ENCODE results near the gene ACADL.
A peak's percentile ranks its signal among the peaks of the same experiment; 100 is the strongest.
"Not testable (repeated sequence)": the region's sequence is repeated elsewhere in the genome, so short reads cannot be mapped to it uniquely, and the experiment has no call there.

Gene ACADL

GRCh38 chr2:210181033-210181605 is 44.1 kb downstream of the ACADL start:
- not testable (repeated sequence) for H3K4me3 ChIP-seq (ENCODE audit: low read length); H3K9me3 ChIP-seq (ENCODE audit: insufficient read depth, low read depth, low read length); H3K27me3 ChIP-seq (ENCODE audit: insufficient read depth, low read length); H3K36me3 ChIP-seq (ENCODE audit: insufficient read depth, low read length)
- Histone ChIP-seq H3K27ac (ENCODE audit: low read depth, low read length) (peak overlapping the region; percentile 74), H3K4me1 (ENCODE audit: insufficient read depth, low read length) (peaks cover 42% of the 10 kb centered on the region), H3K9ac (ENCODE audit: low read depth, low read length) (0 out of 2 replicates have a peak overlapping the region, but pooled peaks have one; percentile 46)
- 65% methylated on average over 3 of the region's 3 CpGs for WGBS

- H3K27ac ChIP-seq (ENCODE audit: low read depth, low read length) = no peak overlapping the region
- H3K4me3 ChIP-seq (ENCODE audit: low read length) = no peak overlapping the region
- no peaks in the 10 kb centered on the region for H3K36me3 ChIP-seq (ENCODE audit: insufficient read depth, low read length)
- H3K27me3 ChIP-seq (ENCODE audit: insufficient read depth, low read length) = no peaks in the 10 kb centered on the region
- 97% methylated on average over 1 of the region's 1 CpG for WGBS
- peaks cover 42% of the 10 kb centered on the region for H3K4me1 ChIP-seq (ENCODE audit: insufficient read depth, low read length)
- no peak overlapping the region for H3K9ac ChIP-seq (ENCODE audit: low read depth, low read length)
- peaks cover 4% of the 10 kb centered on the region for H3K9me3 ChIP-seq (ENCODE audit: insufficient read depth, low read depth, low read length)
Measured at GRCh38 chr2:210180477-210180876, 44.8 kb downstream of the ACADL start.

GRCh38 chr2:210179351-210179990 is 45.8 kb downstream of the ACADL start:
- Histone ChIP-seq H3K27me3 (ENCODE audit: insufficient read depth, low read length) (no peaks in the 10 kb centered on the region), H3K36me3 (ENCODE audit: insufficient read depth, low read length) (no peaks in the 10 kb centered on the region), H3K9ac (ENCODE audit: low read depth, low read length) (no peak overlapping the region), H3K4me3 (ENCODE audit: low read length) (no peak overlapping the region), H3K4me1 (ENCODE audit: insufficient read depth, low read length) (peaks cover 42% of the 10 kb centered on the region), H3K9me3 (ENCODE audit: insufficient read depth, low read depth, low read length) (peaks cover 4% of the 10 kb centered on the region), H3K27ac (ENCODE audit: low read depth, low read length) (no peak overlapping the region)

GRCh38 chr2:210177769-210178168 is 47.5 kb downstream of the ACADL start:
- no peaks in the 10 kb centered on the region for H3K36me3 ChIP-seq (ENCODE audit: insufficient read depth, low read length)
- 0 out of 2 replicates have a peak overlapping the region, but pooled peaks have one; percentile 10 for H3K9ac ChIP-seq (ENCODE audit: low read depth, low read length)
- no peaks in the 10 kb centered on the region for H3K27me3 ChIP-seq (ENCODE audit: insufficient read depth, low read length)
- WGBS = 60% methylated on average over 1 of the region's 1 CpG
- peaks cover 45% of the 10 kb centered on the region for H3K4me1 ChIP-seq (ENCODE audit: insufficient read depth, low read length)
- peak overlapping the region; percentile 83 for H3K27ac ChIP-seq (ENCODE audit: low read depth, low read length)
- no peaks in the 10 kb centered on the region for H3K9me3 ChIP-seq (ENCODE audit: insufficient read depth, low read depth, low read length)
- no peak overlapping the region for H3K4me3 ChIP-seq (ENCODE audit: low read length)

GRCh38 chr2:210177115-210177514 is 48.1 kb downstream of the ACADL start:
- not testable (repeated sequence) for H3K27me3 ChIP-seq (ENCODE audit: insufficient read depth, low read length); H3K4me3 ChIP-seq (ENCODE audit: low read length); H3K9ac ChIP-seq (ENCODE audit: low read depth, low read length); H3K36me3 ChIP-seq (ENCODE audit: insufficient read depth, low read length); H3K9me3 ChIP-seq (ENCODE audit: insufficient read depth, low read depth, low read length)
- WGBS = 100% methylated on average over 1 of the region's 1 CpG
- Histone ChIP-seq H3K27ac (ENCODE audit: low read depth, low read length) (peak overlapping the region; percentile 83; the same call in 1 of the 2 replicates), H3K4me1 (ENCODE audit: insufficient read depth, low read length) (peaks cover 51% of the 10 kb centered on the region)

- Histone ChIP-seq H3K9me3 (ENCODE audit: insufficient read depth, low read depth, low read length) (no peaks in the 10 kb centered on the region), H3K9ac (ENCODE audit: low read depth, low read length) (no peak overlapping the region), H3K27me3 (ENCODE audit: insufficient read depth, low read length) (no peaks in the 10 kb centered on the region), H3K4me1 (ENCODE audit: insufficient read depth, low read length) (peaks cover 34% of the 10 kb centered on the region), H3K27ac (ENCODE audit: low read depth, low read length) (no peak overlapping the region), H3K36me3 (ENCODE audit: insufficient read depth, low read length) (no peaks in the 10 kb centered on the region), H3K4me3 (ENCODE audit: low read length) (no peak overlapping the region)
Measured at GRCh38 chr2:210174086-210174485, 51.2 kb downstream of the ACADL start.

- WGBS = 4% methylated on average over 8 of the region's 8 CpGs
- H3K36me3 ChIP-seq (ENCODE audit: insufficient read depth, low read length) = no peaks in the 10 kb centered on the region
- H3K4me3 ChIP-seq (ENCODE audit: low read length) = peak overlapping the region; percentile 76
- peak overlapping the region; percentile 85; the same call in 1 of the 2 replicates for H3K27ac ChIP-seq (ENCODE audit: low read depth, low read length)
- H3K9ac ChIP-seq (ENCODE audit: low read depth, low read length) = peak overlapping the region; percentile 66
- H3K4me1 ChIP-seq (ENCODE audit: insufficient read depth, low read length) = peaks cover 20% of the 10 kb centered on the region
- no peaks in the 10 kb centered on the region for H3K9me3 ChIP-seq (ENCODE audit: insufficient read depth, low read depth, low read length)
- no peaks in the 10 kb centered on the region for H3K27me3 ChIP-seq (ENCODE audit: insufficient read depth, low read length)
Measured at GRCh38 chr2:210172219-210172575, 53.0 kb downstream of the ACADL start.

GRCh38 chr2:210171309-210172218 is 53.7 kb downstream of the ACADL start, which contains the start of gene KANSL1L:
KANSL1L (minus strand) TSS chr2:210171409; CDS start chr2:210154582, 16,827 bp downstream.
- Histone ChIP-seq H3K4me1 (ENCODE audit: insufficient read depth, low read length) (peaks cover 20% of the 10 kb centered on the region), H3K27ac (ENCODE audit: low read depth, low read length) (peak within 1 kb of the TSS; percentile 97), H3K36me3 (ENCODE audit: insufficient read depth, low read length) (no peaks in the 10 kb centered on the region), H3K9ac (ENCODE audit: low read depth, low read length) (peak within 1 kb of the TSS; percentile 91), H3K27me3 (ENCODE audit: insufficient read depth, low read length) (no peaks in the 10 kb centered on the region), H3K9me3 (ENCODE audit: insufficient read depth, low read depth, low read length) (no peaks in the 10 kb centered on the region), H3K4me3 (ENCODE audit: low read length) (peak within 1 kb of the TSS; percentile 92)
- under 1% methylated on average over 67 of the region's 67 CpGs for WGBS

GRCh38 chr2:210170446-210171303 is 54.6 kb downstream of the ACADL start:
- Histone ChIP-seq H3K27me3 (ENCODE audit: insufficient read depth, low read length) (no peaks in the 10 kb centered on the region), H3K9ac (ENCODE audit: low read depth, low read length) (peak overlapping the region; percentile 91), H3K4me1 (ENCODE audit: insufficient read depth, low read length) (peaks cover 20% of the 10 kb centered on the region), H3K4me3 (ENCODE audit: low read length) (peak overlapping the region; percentile 92), H3K36me3 (ENCODE audit: insufficient read depth, low read length) (no peaks in the 10 kb centered on the region), H3K27ac (ENCODE audit: low read depth, low read length) (peak overlapping the region; percentile 97), H3K9me3 (ENCODE audit: insufficient read depth, low read depth, low read length) (no peaks in the 10 kb centered on the region)
- under 1% methylated on average over 62 of the region's 64 CpGs for WGBS

- Histone ChIP-seq H3K9ac (ENCODE audit: low read depth, low read length) (peak overlapping the region; percentile 82), H3K36me3 (ENCODE audit: insufficient read depth, low read length) (no peaks in the 10 kb centered on the region), H3K27me3 (ENCODE audit: insufficient read depth, low read length) (no peaks in the 10 kb centered on the region), H3K9me3 (ENCODE audit: insufficient read depth, low read depth, low read length) (no peaks in the 10 kb centered on the region), H3K4me3 (ENCODE audit: low read length) (peak overlapping the region; percentile 92), H3K27ac (ENCODE audit: low read depth, low read length) (peak overlapping the region; percentile 82), H3K4me1 (ENCODE audit: insufficient read depth, low read length) (peaks cover 20% of the 10 kb centered on the region)
- 1% methylated on average over 6 of the region's 6 CpGs for WGBS
Measured at GRCh38 chr2:210170196-210170445, 55.1 kb downstream of the ACADL start.

All from HUES64 (cell line).